H1 (cell line): ENCODE measurements around the gene CHAD. TPM values are rescaled to one million over a fixed set of nuclear protein-coding genes. Genes with fewer than 3 reads are reported as not detected.

Source experiments
- CTCF ChIA-PET: fragments of 300-600 bp; sonication (Branson Sonifier 250); formaldehyde crosslinking; loops from one replicate; lab custom pipeline; 2021; ENCODE audit not compliant: partially characterized antibody; lab: Charles Lee
- POLR2A ChIA-PET: fragments of 300-600 bp; sonication (Branson Sonifier 250); formaldehyde crosslinking; loops from one replicate; lab custom pipeline; 2021; ENCODE audit warnings: inconsistent platforms; ENCODE audit not compliant: partially characterized antibody; lab: Charles Lee
- DNase-seq, 2 experiments: peaks; one replicate each; pipeline versions ENCODE4 v3.0.0 to v3.0.0-alpha.2; 2010 to 2022; ENCODE audit warnings: low spot score in 2 of 2, low read depth in 1 of 2, mixed read lengths in 1 of 2
- FAIRE-seq: peaks from 2 replicates; lab custom pipeline; 2011; peaks lifted over from hg19 to GRCh38; lab: Jason Lieb, UNC
- H2AFZ ChIP-seq: 2 replicates; pipeline ENCODE4 v1.8.1; 2012; ENCODE audit warnings: low read length, inconsistent platforms
- H2AK5ac ChIP-seq: 2 replicates; pipeline ENCODE4 v1.6.1; 2013; ENCODE audit warnings: low read depth, low read length
- H2BK120ac ChIP-seq: replicated peaks from 2 replicates; pipeline ENCODE3; 2013; ENCODE audit warnings: low read depth, low read length, inconsistent platforms
- H2BK12ac ChIP-seq: 2 replicates; pipeline ENCODE4 v1.6.1; 2013; ENCODE audit warnings: low read depth, low read length
- H2BK15ac ChIP-seq: 2 replicates; pipeline ENCODE4 v1.6.1; 2013; ENCODE audit warnings: low read length
- H2BK20ac ChIP-seq: 2 replicates; pipeline ENCODE4 v1.6.1; 2013; ENCODE audit warnings: low read length
- H2BK5ac ChIP-seq: 2 replicates; pipeline ENCODE4 v1.6.1; 2013; ENCODE audit warnings: low read depth, low read length
- H3K14ac ChIP-seq: 2 replicates; pipeline ENCODE4 v1.6.1; 2013; ENCODE audit warnings: inconsistent platforms; ENCODE audit not compliant: insufficient read length
- H3K18ac ChIP-seq: 2 replicates; pipeline ENCODE4 v1.6.1; 2013; ENCODE audit warnings: low read length; ENCODE audit errors: extremely low read depth
- H3K23ac ChIP-seq: 2 replicates; pipeline ENCODE4 v1.6.1; 2013; ENCODE audit warnings: inconsistent platforms; ENCODE audit not compliant: insufficient read length
- H3K23me2 ChIP-seq: 2 replicates; pipeline ENCODE4 v1.6.1; 2013; ENCODE audit warnings: low read depth, low read length
- H3K27ac ChIP-seq: 2 replicates; pipeline ENCODE4 v1.6.1; 2011; ENCODE audit warnings: low read depth, low read length, inconsistent platforms
- H3K27me3 ChIP-seq, 4 experiments: replicated peaks in 1 of 4; 1 replicate in 1 of 4; 2 replicates in 3 of 4; pipeline versions ENCODE4 v1.6.1 to v1.8.1; 2011 to 2013; ENCODE audit warnings: low read length in 3 of 4, mild to moderate bottlenecking in 3 of 4, inconsistent platforms in 2 of 4, mixed read lengths in 2 of 4, moderate library complexity in 1 of 4; ENCODE audit not compliant: control insufficient read depth in 3 of 4, insufficient read depth in 3 of 4; ENCODE audit errors: extremely low read depth in 1 of 4
- H3K36me3 ChIP-seq, 4 experiments: 2 replicates each; pipeline versions ENCODE4 v1.6.1 to v1.8.1; 2011 to 2013; ENCODE audit warnings: mild to moderate bottlenecking in 4 of 4, low read length in 3 of 4, moderate library complexity in 2 of 4, control low read depth in 1 of 4, inconsistent platforms in 1 of 4; ENCODE audit not compliant: insufficient read depth in 4 of 4, control insufficient read depth in 2 of 4
- H3K4ac ChIP-seq: replicated peaks from 2 replicates; pipeline ENCODE3; 2013; ENCODE audit warnings: low read length, low read depth, mixed read lengths, inconsistent platforms; ENCODE audit not compliant: insufficient read length
- H3K4me1 ChIP-seq, 4 experiments: replicated peaks in 1 of 4; 1 replicate in 1 of 4; 2 replicates in 3 of 4; pipeline versions ENCODE4 v1.6.1 to v1.8.1; 2011 to 2013; ENCODE audit warnings: low read length in 3 of 4, inconsistent platforms in 2 of 4, mixed read lengths in 1 of 4; ENCODE audit not compliant: insufficient read depth in 4 of 4, control insufficient read depth in 3 of 4
- H3K4me2 ChIP-seq, 2 experiments: 2 replicates each; pipeline versions ENCODE4 v1.6.1 to v1.8.1; 2011 to 2013; ENCODE audit warnings: low read depth in 2 of 2, low read length in 2 of 2, control low read depth in 1 of 2, inconsistent platforms in 1 of 2, mild to moderate bottlenecking in 1 of 2; ENCODE audit not compliant: insufficient read depth in 1 of 2
- H3K4me3 ChIP-seq, 4 experiments: fragments of 200-600, 300-600 bp in 1 of 4; sonication (generic), shearing (Covaris generic), sonication (Bioruptor Twin) in 1 of 4; 2 replicates each; pipeline versions ENCODE4 v1.5.1 to v1.8.1; 2011 to 2016; ENCODE audit warnings: low read length in 4 of 4, low read depth in 3 of 4, control low read depth in 2 of 4, inconsistent platforms in 2 of 4, mild to moderate bottlenecking in 2 of 4, mixed read lengths in 1 of 4, moderate library complexity in 1 of 4; ENCODE audit not compliant: insufficient read depth in 2 of 4; ENCODE audit errors: extremely low read depth in 1 of 4
- H3K56ac ChIP-seq: replicated peaks from 2 replicates; pipeline ENCODE3; 2013; ENCODE audit warnings: low read depth, mild to moderate bottlenecking, mixed read lengths, low read length, inconsistent platforms; ENCODE audit not compliant: insufficient read length
- H3K79me1 ChIP-seq: 2 replicates; pipeline ENCODE4 v1.6.1; 2013; ENCODE audit warnings: low read depth, low read length, control low read depth
- H3K79me2 ChIP-seq, 2 experiments: 2 replicates each; pipeline versions ENCODE4 v1.6.1 to v1.8.1; 2012 to 2013; ENCODE audit warnings: low read length in 2 of 2, mild to moderate bottlenecking in 2 of 2, inconsistent platforms in 1 of 2; ENCODE audit not compliant: insufficient read depth in 2 of 2, control insufficient read depth in 1 of 2
- H3K9ac ChIP-seq, 4 experiments: replicated peaks in 1 of 4; 1 replicate in 1 of 4; 2 replicates in 3 of 4; pipeline versions ENCODE4 v1.6.1 to v1.8.1; 2011 to 2013; ENCODE audit warnings: low read depth in 3 of 4, low read length in 3 of 4, control low read depth in 2 of 4, mild to moderate bottlenecking in 2 of 4, moderate library complexity in 2 of 4, inconsistent platforms in 1 of 4; ENCODE audit errors: extremely low read depth in 1 of 4
- H3K9me3 ChIP-seq, 2 experiments: 2 replicates each; pipeline versions ENCODE4 v1.6.1 to v1.8.1; 2012 to 2013; ENCODE audit warnings: mild to moderate bottlenecking in 2 of 2, moderate library complexity in 2 of 2, control low read depth in 1 of 2, inconsistent platforms in 1 of 2, low read depth in 1 of 2, low read length in 1 of 2, mixed read lengths in 1 of 2; ENCODE audit not compliant: insufficient read depth in 2 of 2
- H4K20me1 ChIP-seq, 2 experiments: replicated peaks in 1 of 2; 2 replicates each; pipeline versions ENCODE3 to v1.8.1; 2011 to 2013; ENCODE audit warnings: inconsistent platforms in 2 of 2, low read length in 2 of 2, mild to moderate bottlenecking in 1 of 2; ENCODE audit not compliant: insufficient read depth in 2 of 2, control insufficient read depth in 1 of 2
- H4K5ac ChIP-seq: 2 replicates; pipeline ENCODE4 v1.6.1; 2013; ENCODE audit warnings: low read length, low read depth, mixed read lengths, inconsistent platforms; ENCODE audit not compliant: insufficient read length
- H4K8ac ChIP-seq: 2 replicates; pipeline ENCODE4 v1.8.0; 2013; ENCODE audit warnings: mild to moderate bottlenecking, moderate library complexity, low read length, inconsistent platforms; ENCODE audit not compliant: insufficient read depth; ENCODE audit errors: extremely low read depth
- H4K91ac ChIP-seq: replicated peaks from 2 replicates; pipeline ENCODE3; 2013; ENCODE audit warnings: low read length, mixed read lengths, inconsistent platforms; ENCODE audit not compliant: insufficient read length
- CBX5 ChIP-seq: fragments of 300-800, 300-1000 bp; sonication (generic); IDR thresholded peaks from 2 replicates; pipeline ENCODE4 v1.7.1; 2016; ENCODE audit warnings: antibody characterized with exemption, low read length, low read depth
- GABPA ChIP-seq: IDR thresholded peaks from 2 replicates; pipeline ENCODE4 v1.6.1; 2011; ENCODE audit warnings: mild to moderate bottlenecking, low read length, moderate library complexity, borderline replicate concordance; ENCODE audit not compliant: insufficient read depth
- KDM4A ChIP-seq: IDR thresholded peaks from one replicate; pipeline ENCODE4 v1.7.1; 2012; ENCODE audit warnings: low read depth, mild to moderate bottlenecking, moderate library complexity, low read length, inconsistent platforms; ENCODE audit not compliant: severe bottlenecking
- NANOG ChIP-seq: IDR thresholded peaks from 2 replicates; pipeline ENCODE4 v1.6.1; 2011; ENCODE audit warnings: low read length, low read depth, mild to moderate bottlenecking, inconsistent platforms; ENCODE audit not compliant: insufficient read depth, poor library complexity, severe bottlenecking
- RAD21 ChIP-seq, 2 experiments: IDR thresholded peaks in 1 of 2; conservative IDR thresholded peaks in 1 of 2; 2 replicates each; pipeline ENCODE4 v1.6.1; 2011; ENCODE audit warnings: low read depth in 2 of 2, low read length in 2 of 2, improper control_type of control experiment in 1 of 2, inconsistent platforms in 1 of 2, mild to moderate bottlenecking in 1 of 2, moderate library complexity in 1 of 2
- RNF2 ChIP-seq: fragments of 200-900, 300-1000 bp; sonication (generic); IDR thresholded peaks from 2 replicates; pipeline ENCODE4 v1.7.1; 2016; ENCODE audit warnings: borderline replicate concordance, low read depth, mild to moderate bottlenecking, antibody characterized with exemption, low read length; ENCODE audit not compliant: poor library complexity, severe bottlenecking; ENCODE audit errors: missing control alignments
- RXRA ChIP-seq: IDR thresholded peaks from 2 replicates; pipeline ENCODE4 v1.6.1; 2011; ENCODE audit warnings: low read depth, mild to moderate bottlenecking, low read length, moderate library complexity; ENCODE audit not compliant: insufficient read depth
- SP4 ChIP-seq: IDR thresholded peaks from 2 replicates; pipeline ENCODE4 v1.6.1; 2012; ENCODE audit warnings: low read length, inconsistent platforms
- SUZ12 ChIP-seq: fragments of 200-600 bp; sonication (generic); IDR thresholded peaks from 2 replicates; pipeline ENCODE4 v1.6.1; 2012; ENCODE audit warnings: mild to moderate bottlenecking, inconsistent platforms, low read length, moderate library complexity, mixed read lengths
- YY1 ChIP-seq: IDR thresholded peaks from 2 replicates; pipeline ENCODE4 v1.6.1; 2011; ENCODE audit warnings: low read depth, mild to moderate bottlenecking, low read length
- WGBS, 2 experiments: shearing (Covaris generic) in 1 of 2; methylation state at CpG; one replicate each; pipeline versions ENCODE4 v1.1.6 to v1.1.7; 2013 to 2015; ENCODE audit warnings: low lambda C conversion rate in 2 of 2, mixed read lengths in 2 of 2, inconsistent platforms in 1 of 2, low coverage in 1 of 2, missing lambda C conversion rate in 1 of 2; ENCODE audit not compliant: insufficient replicate concordance in 2 of 2, insufficient coverage in 1 of 2, insufficient read length in 1 of 2; ENCODE audit errors: extremely low coverage in 1 of 2, missing lambda C conversion rate in 1 of 2; 5-methylcytosine and 5-hydroxymethylcytosine counted together
- polyA plus RNA-seq, 7 experiments: library from polyadenylated mRNA; depleted of rRNA in 3 of 7; stranded (reverse) in 5 of 7; unstranded in 2 of 7; fragments of >200 nt in 5 of 7; fragments of 200-250 nt in 2 of 7; gene quantifications; 1 replicate in 5 of 7; 2 replicates in 1 of 7; 4 replicates in 1 of 7; pipeline versions ENCODE4 v1.2.1 to v1.2.3, GENCODE V29; 2011 to 2013; ENCODE audit warnings: missing spikeins in 2 of 7, mixed read lengths in 2 of 7
- total RNA-seq: library from RNA; stranded (reverse); fragmentation: NEBNext Ultra II Directional; extraction: Animal tissue kit (Norgen Biotek cat#: 25700); gene quantifications from 2 replicates; pipeline ENCODE4 v1.2.1, GENCODE V29; 2021
- TF ChIP-seq, protein P1 (sequence below): IDR thresholded peaks from 2 replicates; pipeline ENCODE4 v1.6.1; 2011; ENCODE audit warnings: low read length, improper control_type of control experiment

The CHAD gene
- total and polyA plus RNA-seq, 2 of the 8 experiments (the other 6 are each of a cell fraction or from before 2014, with no cell fraction given): 0.03 TPM; not detected in 1

DNA sequence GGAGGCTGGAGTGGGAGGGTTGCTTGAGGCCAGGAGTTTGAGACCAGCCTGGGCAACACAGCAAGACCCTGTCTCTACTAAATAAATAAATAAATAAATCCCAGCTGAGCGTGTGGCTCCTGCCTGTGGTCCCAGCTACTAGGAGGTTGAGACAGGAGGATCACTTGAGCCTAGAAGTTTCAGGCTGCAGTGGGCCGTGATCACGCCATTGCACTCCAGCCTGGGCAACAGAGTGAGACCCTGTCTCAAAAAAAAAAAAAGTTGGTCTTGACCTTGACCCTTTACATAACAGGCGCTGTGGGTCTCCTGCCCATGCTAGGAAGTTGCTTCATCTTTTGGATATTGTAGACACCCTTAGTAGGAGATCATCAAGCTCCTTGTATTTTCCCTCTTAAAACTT is 31.3 kb downstream of the CHAD start:
- CTCF ChIA-PET: interaction anchor here (1.1 to 3.9 kb wide), 4 partner anchors 8 to 76 kb away, joined by 3 to 20 read pairs (median 4); partner anchors contain the start of gene ACSF2
- H3K23ac ChIP-seq: no peak overlapping the region
- 93% methylated on average over 4 of the region's 4 CpGs; no CpG with 5 or more reads in 1 of the 2 experiments for WGBS, 2 experiments
- no peak overlapping the region for H2BK120ac ChIP-seq
- FAIRE-seq (no peak), DNase-seq (no peak)
- no peak overlapping the region for H3K56ac ChIP-seq
- no peak overlapping the region for H3K4ac ChIP-seq
- POLR2A ChIA-PET: no interaction called here
- no peaks in the 10 kb centered on the region; a peak in 1 of 7 replicates for H3K27me3 ChIP-seq
- no peak overlapping the region for H2AFZ ChIP-seq
- no peak overlapping the region for H3K27ac ChIP-seq
- no peak overlapping the region for H2BK15ac ChIP-seq
- H4K91ac ChIP-seq: no peak overlapping the region
- H3K23me2 ChIP-seq: no peaks in the 10 kb centered on the region
- no peak overlapping the region for H2AK5ac ChIP-seq
- no peak overlapping the region for H3K4me2 ChIP-seq
- no peak overlapping the region for H2BK12ac ChIP-seq
- H4K8ac ChIP-seq: no peak overlapping the region
- no peak overlapping the region for H2BK5ac ChIP-seq
- H3K9ac ChIP-seq: no peak overlapping the region
- H3K36me3 ChIP-seq: no peaks in the 10 kb centered on the region
- H4K20me1 ChIP-seq: no peaks in the 10 kb centered on the region
- H3K79me1 ChIP-seq: no peaks in the 10 kb centered on the region
- H3K18ac ChIP-seq: no peak overlapping the region
- no peak overlapping the region for H3K14ac ChIP-seq
- H3K4me3 ChIP-seq: no peak overlapping the region
- H4K5ac ChIP-seq: no peak overlapping the region
- H2BK20ac ChIP-seq: no peak overlapping the region
- H3K4me1 ChIP-seq: peaks cover 0 to 6% (median 0%) of the 10 kb centered on the region in 4 experiments; a peak in 2 of 7 replicates
- H3K79me2 ChIP-seq: no peaks in the 10 kb centered on the region
- no peaks in the 10 kb centered on the region for H3K9me3 ChIP-seq
- TF ChIP-seq GABPA (no peak), SUZ12 (no peak), NANOG (no peak), RAD21 (IDR thresholded peaks at IDR 0.05 in 1 of 2, conservative IDR thresholded peaks at IDR 0.05 in 1 of 2; ENCODE audit: low read depth in 2 of 2, low read length in 2 of 2) (no peak), SP4 (no peak), RNF2 (no peak), KDM4A (no peak), CBX5 (no peak), RXRA (no peak), YY1 (no peak)
- TF ChIP-seq, protein P1, sequence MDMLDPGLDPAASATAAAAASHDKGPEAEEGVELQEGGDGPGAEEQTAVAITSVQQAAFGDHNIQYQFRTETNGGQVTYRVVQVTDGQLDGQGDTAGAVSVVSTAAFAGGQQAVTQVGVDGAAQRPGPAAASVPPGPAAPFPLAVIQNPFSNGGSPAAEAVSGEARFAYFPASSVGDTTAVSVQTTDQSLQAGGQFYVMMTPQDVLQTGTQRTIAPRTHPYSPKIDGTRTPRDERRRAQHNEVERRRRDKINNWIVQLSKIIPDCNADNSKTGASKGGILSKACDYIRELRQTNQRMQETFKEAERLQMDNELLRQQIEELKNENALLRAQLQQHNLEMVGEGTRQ: no peak
